Cerebellar nuclear complex (tissue), 1 donor: ENCODE data around the gene HMGN1.

Source experiments
- DNase-seq, 2 experiments: peaks; one replicate each; lab custom pipeline; 2025; lab: John Stamatoyannopoulos, UW

The HMGN1 gene

DNA sequence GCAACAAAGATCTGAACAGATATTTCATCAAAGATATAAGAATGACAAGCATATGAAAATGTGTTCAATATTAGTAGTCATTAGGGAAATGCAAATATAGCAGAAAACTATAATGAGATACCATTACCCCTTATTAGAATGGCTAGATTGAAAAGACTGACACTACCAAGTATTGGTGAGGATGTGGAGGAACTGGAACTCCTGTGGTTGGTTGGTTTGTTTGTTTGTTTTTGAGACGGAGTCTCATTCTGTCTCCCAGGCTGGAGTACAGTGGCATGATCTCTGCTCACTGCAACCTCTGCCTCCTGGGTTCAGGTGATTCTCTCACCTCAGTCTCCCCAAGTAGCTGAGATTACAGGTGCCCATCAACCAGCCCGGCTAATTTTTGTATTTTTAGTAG is 18.9 kb upstream of the HMGN1 start:
- no peak for DNase-seq

GRCh38 chr21:39366563-39366962 is 17.7 kb upstream of the HMGN1 start:
- DNase-seq, result no peak

DNA sequence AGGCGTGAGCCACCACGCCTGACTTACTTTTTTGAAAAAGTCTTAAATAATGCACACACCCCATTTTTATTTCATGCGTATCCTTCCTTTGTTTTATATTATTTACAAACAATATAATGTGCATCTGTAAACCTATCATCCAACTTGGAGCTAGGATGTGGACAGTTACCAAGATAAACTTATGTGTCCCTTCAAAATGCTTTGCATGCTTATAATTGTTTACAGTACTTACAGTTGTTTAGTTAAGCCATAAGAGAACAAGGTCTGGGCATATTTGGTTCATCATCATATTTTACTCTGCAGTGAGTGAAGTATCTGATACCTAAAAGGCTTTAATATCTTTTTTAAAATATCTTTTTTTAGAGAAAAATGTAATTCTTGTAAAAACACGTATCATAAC is 16.1 kb upstream of the HMGN1 start:
- no peak for DNase-seq

DNA sequence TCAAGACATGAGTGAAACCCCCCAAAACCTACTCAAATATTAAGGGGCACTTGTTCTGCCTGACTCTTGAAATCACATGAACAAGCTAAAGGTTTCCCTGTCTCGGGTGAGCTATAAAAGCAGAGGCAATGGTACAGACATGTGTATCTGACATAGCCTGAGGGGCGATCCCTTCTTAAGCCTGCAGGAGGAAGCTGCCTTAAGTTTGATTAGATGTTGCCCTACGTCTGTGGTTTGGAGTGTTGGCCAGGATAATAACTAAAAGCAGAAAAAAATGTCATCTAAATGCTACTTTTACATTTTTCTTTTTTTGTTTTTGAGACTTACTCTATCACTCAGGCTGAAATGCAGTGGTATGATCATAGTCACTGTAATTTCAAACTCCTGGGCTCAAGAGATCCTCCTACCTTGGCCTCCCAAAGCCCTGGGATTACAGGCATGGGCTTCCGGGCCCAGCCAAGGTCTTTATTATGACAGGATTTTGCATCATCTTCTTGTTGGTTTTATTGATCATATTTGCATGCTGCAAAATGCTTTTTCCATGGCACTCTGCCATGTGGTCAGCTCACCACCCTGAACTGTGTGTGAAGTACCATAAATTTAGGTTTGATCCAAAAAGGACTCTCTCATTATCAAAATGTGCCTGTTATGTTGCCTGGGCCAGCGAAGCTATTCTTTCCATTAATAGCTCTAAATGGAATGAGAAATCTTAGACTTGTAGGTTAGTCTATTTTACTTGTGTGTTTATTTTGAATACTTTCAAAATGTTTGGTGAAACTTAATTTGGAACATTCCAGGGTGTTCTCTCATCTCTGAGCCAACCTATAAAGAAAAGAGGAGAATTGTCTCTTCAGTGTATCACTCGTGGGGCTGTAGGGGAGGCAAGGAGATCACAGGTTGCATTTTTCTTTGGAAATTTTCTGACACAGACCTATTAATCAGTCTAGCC is 15.0 kb upstream of the HMGN1 start:
- DNase-seq, result no peak

GRCh38 chr21:39362733-39363132 is 13.8 kb upstream of the HMGN1 start:
- no peak for DNase-seq

DNA sequence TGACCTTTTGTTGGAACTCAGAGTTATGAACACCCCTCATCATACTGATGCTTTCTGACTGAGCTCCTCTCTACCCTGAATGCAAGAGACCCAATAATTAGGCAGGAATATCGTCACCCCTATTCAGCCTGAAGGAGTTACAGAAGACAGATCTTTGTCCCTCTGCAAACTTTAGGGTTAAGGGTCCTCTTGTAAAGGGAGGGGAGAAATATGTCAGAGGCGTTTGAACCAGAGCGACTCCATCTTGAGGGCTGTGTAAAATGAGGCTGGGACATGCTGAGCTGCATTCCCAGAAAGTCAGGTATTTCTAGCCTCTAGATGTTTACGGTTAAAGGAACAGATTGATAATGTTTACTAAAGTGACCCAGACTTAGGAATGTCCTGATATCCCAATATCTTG is 10.5 kb upstream of the HMGN1 start:
- no peak for DNase-seq

DNA sequence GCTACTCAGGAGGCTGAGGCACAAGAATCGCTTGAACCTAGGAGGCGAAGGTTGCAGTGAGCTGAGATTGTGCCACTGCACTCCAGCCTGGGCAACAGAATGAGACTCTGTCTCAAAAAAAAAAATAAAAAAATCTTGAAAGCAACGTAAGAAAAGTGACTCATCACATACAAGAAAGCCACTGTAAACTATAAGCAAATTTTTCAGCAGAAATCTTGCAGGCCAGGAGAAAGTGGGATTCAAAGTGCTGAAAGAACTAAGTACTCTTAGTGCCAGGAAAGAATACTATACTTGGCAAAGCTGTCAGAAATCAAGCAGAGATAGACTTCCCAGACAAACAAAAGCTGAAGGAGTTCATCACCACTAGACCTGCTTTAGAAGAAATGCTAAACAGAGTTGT is 4.4 kb upstream of the HMGN1 start:
- no peak for DNase-seq

DNA sequence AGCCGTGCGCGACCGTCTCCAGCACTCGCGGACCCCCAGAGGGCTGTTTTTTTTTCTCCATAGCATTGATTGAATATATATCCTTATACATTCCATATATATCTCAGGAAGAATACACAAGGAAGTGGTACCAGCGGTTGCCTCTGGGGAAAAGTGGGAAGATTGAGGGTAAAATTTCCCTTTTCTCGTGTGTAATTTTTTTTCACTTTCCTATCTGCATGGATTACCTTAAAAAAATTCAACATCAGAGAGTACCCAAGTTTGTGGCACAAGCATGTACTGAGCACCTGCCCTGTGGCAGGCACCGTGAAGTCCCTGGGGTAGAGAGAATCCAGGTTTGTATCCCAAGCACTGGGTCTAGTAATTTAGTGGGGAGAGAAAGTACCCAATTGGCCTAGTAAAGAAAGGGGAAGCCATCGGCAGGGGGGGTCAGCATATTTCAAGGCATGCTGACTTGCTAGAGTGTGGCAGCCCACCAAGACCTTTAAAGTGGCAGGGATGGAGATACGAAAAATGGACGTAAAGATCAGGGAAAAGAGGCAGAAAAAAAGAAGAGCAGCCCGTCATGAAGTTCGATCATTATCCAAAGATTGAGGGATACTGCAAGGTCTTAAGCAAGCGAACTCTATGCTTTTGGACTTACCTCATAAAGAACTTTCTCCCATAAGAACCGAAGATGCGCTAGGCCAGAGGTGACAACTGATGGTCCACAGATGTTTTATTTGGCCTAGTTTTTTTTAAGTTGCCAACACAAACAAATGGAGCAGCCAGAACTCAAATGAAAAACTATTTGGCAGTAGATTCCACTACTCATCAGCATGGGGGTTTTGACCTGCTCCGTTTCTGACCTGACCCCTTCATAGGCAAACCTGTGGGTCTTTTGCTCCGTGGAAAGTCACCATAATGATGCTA is 1.5 kb upstream of the HMGN1 start:
- no peak for DNase-seq

DNA sequence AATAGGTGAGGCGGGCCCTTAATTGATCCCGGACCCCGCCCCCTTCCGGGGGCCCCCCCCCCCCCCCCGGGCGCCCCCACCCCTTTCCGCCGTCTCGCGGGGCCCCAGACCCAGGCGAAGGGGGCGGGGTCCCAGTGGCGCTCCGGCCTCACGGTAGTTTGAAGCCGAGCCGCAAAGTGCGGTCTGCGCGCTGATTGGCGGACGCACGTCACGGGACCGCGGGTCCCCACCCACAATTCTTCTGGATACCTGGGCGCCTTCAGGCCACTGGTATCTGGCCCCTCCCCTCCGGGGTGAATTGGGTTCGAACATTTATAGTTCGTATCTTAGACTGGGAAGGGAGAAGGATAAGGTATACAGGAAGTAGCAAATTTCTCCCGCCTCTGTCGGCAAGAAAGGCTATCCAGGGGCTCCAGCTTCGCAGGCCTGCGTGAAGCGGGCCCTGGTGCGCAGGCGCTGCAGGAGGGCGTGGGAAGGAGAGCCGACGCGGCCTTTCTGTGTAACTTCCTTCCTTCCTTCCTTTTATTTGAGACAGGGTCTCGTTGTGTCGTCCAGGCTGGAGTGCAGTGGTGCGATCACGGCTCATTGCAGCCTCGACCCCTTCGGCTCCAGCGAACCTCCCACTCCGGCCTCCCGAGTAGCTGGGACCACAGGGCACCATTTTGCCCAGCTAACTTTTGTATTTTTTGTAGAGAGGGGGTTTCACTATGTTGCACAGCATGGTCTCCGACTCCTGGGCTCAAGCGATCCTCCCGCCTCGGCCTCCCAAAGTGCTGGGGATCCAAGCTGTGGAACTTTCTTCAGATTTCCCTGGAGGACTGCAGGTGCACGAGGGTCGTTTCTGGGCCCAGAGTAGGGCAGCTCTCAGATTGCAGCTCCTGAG is 564 bp upstream of the HMGN1 start:
- DNase-seq, result peak; percentile 32 to 81

DNA sequence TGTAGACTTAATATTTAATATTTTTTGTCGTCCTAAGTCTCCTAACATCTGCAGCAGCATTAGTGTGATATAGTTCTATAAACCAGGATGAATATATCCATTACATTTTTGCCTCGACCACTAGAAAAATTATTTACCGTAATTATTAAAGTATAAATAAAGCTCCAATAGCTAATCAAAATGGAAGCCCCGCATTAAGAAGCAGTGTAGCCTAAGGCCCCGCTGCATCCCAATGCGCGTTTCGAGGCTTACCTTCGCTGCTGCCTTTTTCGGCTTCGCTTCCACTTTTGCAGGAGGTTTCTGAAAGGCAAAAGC is 891 bp downstream of the HMGN1 start:
- DNase-seq, result no peak

- no peak for DNase-seq
Measured at GRCh38 chr21:39347537-39347936, 1.4 kb downstream of the HMGN1 start.

- DNase-seq, result no peak
Measured at GRCh38 chr21:39346671-39347331, 2.1 kb downstream of the HMGN1 start.

GRCh38 chr21:39346206-39346605 is 2.7 kb downstream of the HMGN1 start:
- DNase-seq, result no peak

GRCh38 chr21:39345440-39345839 is 3.4 kb downstream of the HMGN1 start:
- DNase-seq, result no peak

DNA sequence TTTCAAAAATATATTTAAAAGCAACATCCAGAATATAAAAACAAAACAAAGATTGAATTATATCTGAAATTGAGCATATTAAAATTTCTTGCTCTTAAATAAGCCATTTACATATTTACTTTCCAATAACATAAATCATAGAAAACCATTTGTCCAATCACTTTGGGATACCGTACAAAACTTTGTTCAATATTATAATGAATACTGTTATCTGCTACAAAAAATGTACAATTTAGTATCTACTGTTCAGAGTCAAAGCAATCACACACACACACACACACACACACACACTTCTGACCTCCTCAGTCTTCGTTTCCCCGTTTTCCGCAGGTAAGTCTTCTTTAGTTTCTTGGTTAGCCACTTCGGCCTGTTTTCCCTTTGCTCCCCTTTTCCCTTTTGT is 4.0 kb downstream of the HMGN1 start:
- no peak for DNase-seq

- no peak for DNase-seq
Measured at GRCh38 chr21:39341249-39341923, 7.5 kb downstream of the HMGN1 start.

- no peak for DNase-seq
Measured at GRCh38 chr21:39340687-39341086, 8.2 kb downstream of the HMGN1 start.

- no peak for DNase-seq
Measured at GRCh38 chr21:39339231-39339630, 9.7 kb downstream of the HMGN1 start.

DNA sequence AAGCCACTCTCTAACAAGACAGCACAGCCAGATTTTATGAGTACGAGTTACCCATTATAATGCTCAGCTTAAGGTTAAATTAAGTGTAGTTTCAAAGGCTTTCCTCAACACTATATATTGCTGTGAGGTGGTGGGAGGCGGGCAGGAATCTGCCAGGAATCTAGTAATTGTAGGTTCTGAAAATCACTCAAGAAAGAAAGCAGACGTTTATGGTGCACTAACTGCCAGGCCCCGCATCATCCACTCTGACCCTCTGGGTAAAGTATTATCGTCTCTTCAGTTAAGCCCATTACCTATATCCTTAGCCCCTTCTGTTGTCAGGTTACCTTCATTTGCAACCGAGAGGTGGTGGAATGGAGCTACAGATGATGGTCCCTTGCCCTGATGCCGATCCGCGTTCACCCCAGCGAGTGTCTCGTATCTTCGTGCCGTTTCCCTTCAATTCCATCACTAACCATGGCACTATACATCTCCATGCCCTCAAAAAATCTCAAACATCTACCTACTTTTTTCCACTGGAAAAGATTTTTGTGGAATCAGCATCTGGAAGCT is 12.4 kb downstream of the HMGN1 start:
- DNase-seq, result no peak

DNA sequence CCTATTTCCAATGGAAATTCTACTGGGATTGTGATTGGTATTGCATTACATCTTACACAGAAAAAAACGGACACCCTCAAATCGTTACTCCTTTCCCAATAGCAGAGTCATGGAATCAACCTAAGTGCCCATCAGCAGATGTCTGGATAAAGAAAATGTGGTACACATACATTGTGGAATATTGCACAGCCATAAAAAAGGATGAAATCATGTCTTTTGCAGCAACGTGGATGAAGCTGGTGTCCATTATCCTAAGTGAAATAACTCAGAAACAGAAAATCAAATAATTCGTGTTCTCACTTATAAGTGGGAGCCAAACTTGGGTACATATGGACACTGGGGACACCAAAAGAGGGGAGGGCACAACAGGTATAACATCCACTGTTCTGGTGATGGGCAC is 14.3 kb downstream of the HMGN1 start:
- DNase-seq, result no peak

DNA sequence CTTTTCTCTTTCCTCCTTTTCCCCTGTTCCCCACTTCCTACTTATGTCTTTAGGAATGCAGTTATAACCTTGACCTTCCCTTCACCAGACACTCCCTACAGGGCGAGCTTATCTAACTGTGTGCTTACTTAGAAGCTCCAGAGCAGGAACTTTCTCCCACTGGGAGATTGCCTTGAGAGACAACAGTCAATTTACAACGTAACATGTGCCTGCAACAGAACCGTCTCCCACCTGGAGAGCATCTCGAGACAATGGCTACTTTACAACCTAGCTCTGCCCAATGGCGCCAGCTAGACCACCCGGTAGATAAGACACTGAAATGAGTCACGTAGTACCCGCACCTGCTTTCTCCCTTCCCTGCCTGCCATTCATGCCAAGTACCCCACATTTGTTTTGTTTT is 16.7 kb downstream of the HMGN1 start:
- DNase-seq, result no peak
